Tibial nerve (tissue), 4 donors: Measurements from ENCODE around the gene LEUTX.

Source experiments
- EP300 ChIP-seq, 2 donors: sonication (generic); formaldehyde crosslinking; IDR thresholded peaks; one replicate each; pipeline ENCODE4 v1.6.1; 2017; ENCODE audit warnings: antibody characterized with exemption in 2 of 2, mild to moderate bottlenecking in 1 of 2
- TF ChIP-seq, protein P1 (sequence below), 5 experiments: fragments of 200-600 bp in 3 of 5; fragments of 450-650 bp in 2 of 5; sonication (generic) in 3 of 5; IDR thresholded peaks; one replicate each; pipeline ENCODE4 v1.5.1; 2016 to 2019; ENCODE audit warnings: antibody characterized with exemption in 5 of 5, mild to moderate bottlenecking in 3 of 5, moderate library complexity in 2 of 5

DNA sequence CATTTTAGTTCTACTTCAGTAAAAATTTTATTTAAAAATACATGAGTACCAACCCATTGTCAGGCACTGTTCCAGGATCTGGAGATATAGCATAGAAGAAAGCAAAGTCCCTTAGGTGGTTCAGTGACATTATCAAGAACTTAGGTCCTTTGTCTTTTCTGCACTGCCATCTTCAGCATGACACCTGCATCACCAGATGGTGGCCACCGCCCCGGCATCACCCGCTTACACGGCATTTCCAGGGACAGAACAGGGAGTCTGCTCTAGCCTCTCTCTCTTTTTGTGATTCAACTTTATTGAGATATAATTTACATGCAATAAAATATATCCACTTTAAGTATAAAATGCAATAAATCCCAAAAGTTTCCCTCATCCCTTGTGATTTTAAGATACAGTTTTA lies 31.8 kb downstream of the LEUTX start:
- TF ChIP-seq, protein P1, sequence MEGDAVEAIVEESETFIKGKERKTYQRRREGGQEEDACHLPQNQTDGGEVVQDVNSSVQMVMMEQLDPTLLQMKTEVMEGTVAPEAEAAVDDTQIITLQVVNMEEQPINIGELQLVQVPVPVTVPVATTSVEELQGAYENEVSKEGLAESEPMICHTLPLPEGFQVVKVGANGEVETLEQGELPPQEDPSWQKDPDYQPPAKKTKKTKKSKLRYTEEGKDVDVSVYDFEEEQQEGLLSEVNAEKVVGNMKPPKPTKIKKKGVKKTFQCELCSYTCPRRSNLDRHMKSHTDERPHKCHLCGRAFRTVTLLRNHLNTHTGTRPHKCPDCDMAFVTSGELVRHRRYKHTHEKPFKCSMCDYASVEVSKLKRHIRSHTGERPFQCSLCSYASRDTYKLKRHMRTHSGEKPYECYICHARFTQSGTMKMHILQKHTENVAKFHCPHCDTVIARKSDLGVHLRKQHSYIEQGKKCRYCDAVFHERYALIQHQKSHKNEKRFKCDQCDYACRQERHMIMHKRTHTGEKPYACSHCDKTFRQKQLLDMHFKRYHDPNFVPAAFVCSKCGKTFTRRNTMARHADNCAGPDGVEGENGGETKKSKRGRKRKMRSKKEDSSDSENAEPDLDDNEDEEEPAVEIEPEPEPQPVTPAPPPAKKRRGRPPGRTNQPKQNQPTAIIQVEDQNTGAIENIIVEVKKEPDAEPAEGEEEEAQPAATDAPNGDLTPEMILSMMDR (IDR thresholded peaks at IDR 0.05), result no peak
- TF ChIP-seq EP300 (IDR thresholded peaks at IDR 0.05), result no peak
